Neural crest cell (in vitro differentiated cells): ENCODE measurements around the gene PLIN3. TPM values are rescaled to one million over a fixed set of nuclear protein-coding genes. Genes with fewer than 3 reads are reported as not detected.
A peak's percentile ranks its signal among the peaks of the same experiment; 100 is the strongest.
"Not testable (repeated sequence)": the region's sequence is repeated elsewhere in the genome, so short reads cannot be mapped to it uniquely, and the experiment has no call there.

Source experiments
- DNase-seq: peaks from one replicate; pipeline ENCODE4 v3.0.0; 2021; ENCODE audit warnings: low read depth, mixed read lengths, low spot score
- H3K27ac Mint-ChIP-seq: one replicate; pipeline ENCODE4 v1.8.0; 2021; ENCODE audit warnings: mild to moderate bottlenecking, mixed read lengths; ENCODE audit not compliant: unreplicated experiment
- H3K27me3 Mint-ChIP-seq: 2 replicates; pipeline ENCODE4 v1.8.0; 2021; ENCODE audit warnings: low read depth, mild to moderate bottlenecking, mixed read lengths
- H3K36me3 Mint-ChIP-seq: 2 replicates; pipeline ENCODE4 v1.8.0; 2021; ENCODE audit warnings: low read depth, mild to moderate bottlenecking, mixed read lengths
- H3K4me1 Mint-ChIP-seq: 2 replicates; pipeline ENCODE4 v1.8.0; 2021; ENCODE audit warnings: mixed read lengths
- H3K4me3 Mint-ChIP-seq: one replicate; pipeline ENCODE4 v1.8.0; 2021; ENCODE audit warnings: mild to moderate bottlenecking, mixed read lengths
- H3K9me3 Mint-ChIP-seq: 2 replicates; pipeline ENCODE4 v1.8.0; 2021; ENCODE audit warnings: mixed read lengths
- total RNA-seq: library from RNA; stranded (reverse); gene quantifications from 2 replicates; pipeline ENCODE4 v1.2.1, GENCODE V29; 2021
- TF ChIP-seq, protein P1 (sequence below): fragments of 200-600 bp; sonication (generic); conservative IDR thresholded peaks from 2 replicates; pipeline ENCODE4 v1.5.0; 2021; ENCODE audit warnings: antibody characterized with exemption, mild to moderate bottlenecking

PLIN3 gene
- total RNA-seq, 1 donor from 2014 or later, result 42.4 TPM

DNA sequence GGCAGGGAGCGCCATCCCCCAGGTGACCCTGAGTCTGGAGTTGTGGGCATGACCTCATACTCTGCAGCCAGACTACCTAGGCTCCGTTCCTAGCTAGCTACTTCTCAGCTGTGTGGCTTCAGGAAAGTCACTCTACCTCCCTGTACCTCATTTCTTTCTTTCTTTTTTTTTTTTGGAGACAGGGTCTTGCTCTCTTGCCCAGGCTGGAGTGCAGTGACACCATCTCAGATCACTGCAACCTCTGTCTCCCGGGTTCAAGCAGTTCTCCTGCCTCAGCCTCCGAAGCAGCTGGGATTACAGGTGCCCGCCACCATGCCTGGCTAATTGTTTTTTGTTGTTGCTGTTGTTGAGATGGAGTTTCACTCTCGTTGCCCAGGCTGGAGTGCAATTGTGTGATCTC, 15.0 kb downstream of the PLIN3 start:
- TF ChIP-seq, protein P1, sequence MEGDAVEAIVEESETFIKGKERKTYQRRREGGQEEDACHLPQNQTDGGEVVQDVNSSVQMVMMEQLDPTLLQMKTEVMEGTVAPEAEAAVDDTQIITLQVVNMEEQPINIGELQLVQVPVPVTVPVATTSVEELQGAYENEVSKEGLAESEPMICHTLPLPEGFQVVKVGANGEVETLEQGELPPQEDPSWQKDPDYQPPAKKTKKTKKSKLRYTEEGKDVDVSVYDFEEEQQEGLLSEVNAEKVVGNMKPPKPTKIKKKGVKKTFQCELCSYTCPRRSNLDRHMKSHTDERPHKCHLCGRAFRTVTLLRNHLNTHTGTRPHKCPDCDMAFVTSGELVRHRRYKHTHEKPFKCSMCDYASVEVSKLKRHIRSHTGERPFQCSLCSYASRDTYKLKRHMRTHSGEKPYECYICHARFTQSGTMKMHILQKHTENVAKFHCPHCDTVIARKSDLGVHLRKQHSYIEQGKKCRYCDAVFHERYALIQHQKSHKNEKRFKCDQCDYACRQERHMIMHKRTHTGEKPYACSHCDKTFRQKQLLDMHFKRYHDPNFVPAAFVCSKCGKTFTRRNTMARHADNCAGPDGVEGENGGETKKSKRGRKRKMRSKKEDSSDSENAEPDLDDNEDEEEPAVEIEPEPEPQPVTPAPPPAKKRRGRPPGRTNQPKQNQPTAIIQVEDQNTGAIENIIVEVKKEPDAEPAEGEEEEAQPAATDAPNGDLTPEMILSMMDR, result no peak
- no peak for DNase-seq
- Mint-ChIP-seq H3K9me3 (no peaks in the 10 kb centered on the region), H3K36me3 (peaks cover 3% of the 10 kb centered on the region), H3K4me3 (no peak overlapping the region), H3K27me3 (no peaks in the 10 kb centered on the region), H3K4me1 (no peaks in the 10 kb centered on the region), H3K27ac (no peak overlapping the region)

DNA sequence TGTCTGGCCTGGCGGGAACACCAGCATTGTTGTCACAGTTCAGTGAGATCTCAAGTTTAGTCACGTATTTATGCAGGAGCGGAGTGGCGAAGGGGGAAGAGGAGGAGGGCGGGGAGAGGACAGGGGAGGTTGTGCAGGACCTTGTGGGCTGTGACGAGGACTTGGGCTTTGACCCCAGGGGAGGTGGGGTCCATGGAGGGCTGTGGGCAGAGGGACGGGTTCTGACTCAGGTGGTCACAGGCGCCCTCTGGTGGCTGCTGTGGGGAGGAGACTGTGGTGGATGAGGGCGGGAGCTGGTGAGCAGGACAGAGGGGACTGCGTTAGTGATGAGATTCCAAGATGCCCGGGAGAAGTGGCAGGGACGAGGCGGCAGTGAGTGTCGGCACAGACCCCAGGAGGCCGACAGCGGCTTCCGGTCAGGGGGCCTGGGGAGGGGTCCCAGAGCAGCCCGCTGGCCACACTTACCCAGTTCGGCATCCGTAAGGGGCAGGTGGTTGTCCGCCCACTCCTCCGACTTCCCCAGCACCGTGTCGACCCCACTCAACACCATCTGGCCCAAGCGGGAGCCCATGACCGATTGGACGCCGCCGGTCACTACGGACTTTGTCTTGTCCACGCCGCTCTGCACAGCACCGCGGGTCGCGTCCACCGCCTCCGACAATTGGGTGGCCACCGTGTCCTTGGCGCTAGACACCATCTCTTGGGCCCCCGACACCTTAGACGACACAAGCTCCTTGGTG, 15.7 kb downstream of the PLIN3 start:
- DNase-seq, result peak; percentile 89
- peaks cover 3% of the 10 kb centered on the region for H3K36me3 Mint-ChIP-seq
- H3K9me3 Mint-ChIP-seq, result no peaks in the 10 kb centered on the region
- H3K4me3 Mint-ChIP-seq, result no peak overlapping the region
- H3K27me3 Mint-ChIP-seq, result no peaks in the 10 kb centered on the region
- TF ChIP-seq, protein P1, result peak; percentile 82
- no peaks in the 10 kb centered on the region for H3K4me1 Mint-ChIP-seq
- no peak overlapping the region for H3K27ac Mint-ChIP-seq

DNA sequence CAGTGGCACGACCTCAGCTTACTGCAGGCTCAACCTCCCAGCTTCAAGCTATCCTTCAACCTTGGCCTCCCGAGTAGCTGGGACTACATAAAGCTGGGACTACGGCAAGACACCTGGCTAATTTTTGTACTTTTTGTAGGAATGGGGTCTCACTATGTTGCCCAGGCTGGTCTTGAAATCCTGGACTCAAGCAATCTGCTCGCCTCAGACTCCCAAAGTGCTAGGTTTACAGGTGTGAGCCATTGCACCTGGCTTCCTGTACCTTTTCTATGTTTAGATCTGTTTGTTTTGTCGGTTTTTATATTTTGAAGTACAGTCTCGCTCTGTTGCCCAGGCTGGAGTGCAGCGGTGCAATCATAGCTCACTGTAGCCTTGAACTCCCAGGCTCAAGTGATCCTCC, 18.4 kb downstream of the PLIN3 start:
- peaks cover 3% of the 10 kb centered on the region for H3K36me3 Mint-ChIP-seq
- H3K9me3 Mint-ChIP-seq, result no peaks in the 10 kb centered on the region
- no peaks in the 10 kb centered on the region for H3K27me3 Mint-ChIP-seq
- H3K4me1 Mint-ChIP-seq, result no peaks in the 10 kb centered on the region
- TF ChIP-seq, protein P1, result no peak
- H3K4me3 Mint-ChIP-seq, result no peak overlapping the region
- no peak overlapping the region for H3K27ac Mint-ChIP-seq
- no peak for DNase-seq

DNA sequence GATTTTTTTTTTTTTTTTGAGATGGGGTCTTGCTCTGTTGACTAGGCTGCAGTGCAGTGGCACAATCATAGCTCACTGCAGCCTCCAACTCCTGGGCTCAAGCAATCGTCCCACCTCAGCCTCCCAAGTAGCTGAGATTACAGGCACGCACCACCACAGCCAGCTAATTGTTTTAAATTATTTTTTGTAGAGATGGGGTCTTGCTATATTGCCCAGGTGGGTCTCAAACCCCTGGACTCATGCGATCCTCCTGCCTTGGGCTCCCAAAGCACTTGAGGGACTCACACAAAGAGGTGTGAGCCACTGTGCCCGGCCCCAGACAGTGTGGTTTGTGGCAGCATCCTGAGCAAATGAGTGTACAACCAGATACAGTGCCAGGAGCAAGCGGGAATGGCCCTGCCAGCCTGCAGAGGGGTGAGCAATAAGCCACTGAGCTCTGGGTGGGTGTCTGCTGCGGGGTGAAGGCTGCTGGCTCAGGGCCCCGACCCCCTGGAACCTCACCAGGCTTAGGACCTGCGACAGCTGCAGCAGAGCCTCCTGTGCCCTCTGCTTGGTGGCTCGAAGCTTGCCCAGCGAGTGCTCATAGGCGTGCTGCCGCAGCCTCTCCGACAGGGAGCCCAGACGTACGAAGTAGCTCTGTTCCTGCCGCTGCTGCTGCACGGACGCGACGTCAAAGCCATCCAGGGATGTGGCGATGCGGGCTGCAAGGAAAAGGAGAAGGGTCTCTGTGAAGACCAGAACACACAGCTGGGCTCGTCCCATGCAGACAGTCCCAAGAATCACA, 20.1 kb downstream of the PLIN3 start:
- H3K27ac Mint-ChIP-seq, result no peak overlapping the region
- H3K4me1 Mint-ChIP-seq, result no peaks in the 10 kb centered on the region
- no peaks in the 10 kb centered on the region for H3K9me3 Mint-ChIP-seq
- DNase-seq, result no peak
- no peak overlapping the region for H3K4me3 Mint-ChIP-seq
- H3K36me3 Mint-ChIP-seq, result peaks cover 3% of the 10 kb centered on the region
- TF ChIP-seq, protein P1, result no peak
- H3K27me3 Mint-ChIP-seq, result no peaks in the 10 kb centered on the region

DNA sequence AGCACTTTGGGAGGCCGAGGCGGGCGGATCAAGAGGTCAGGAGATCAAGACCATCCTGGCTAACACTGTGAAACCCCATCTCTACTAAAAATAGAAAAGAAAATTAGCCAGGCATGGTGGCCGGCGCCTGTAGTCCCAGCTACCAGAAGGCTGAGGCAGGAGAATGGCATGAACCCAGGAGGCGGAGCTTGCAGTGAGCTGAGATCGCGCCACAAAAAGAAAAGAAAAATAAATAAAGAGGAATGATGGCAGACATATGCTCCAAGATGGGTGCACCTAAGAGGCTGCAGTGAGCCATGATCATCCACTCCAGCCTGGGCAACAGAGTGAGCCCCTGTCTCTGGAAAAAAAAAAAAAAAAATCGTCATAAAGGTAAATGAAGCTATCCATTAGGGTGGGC, 21.5 kb downstream of the PLIN3 start:
- H3K27me3 Mint-ChIP-seq, DNase-seq, H3K4me3 Mint-ChIP-seq, H3K4me1 Mint-ChIP-seq, H3K36me3 Mint-ChIP-seq, H3K27ac Mint-ChIP-seq, H3K9me3 Mint-ChIP-seq: not testable (repeated sequence)
